Mesenteric fat pad (tissue), 1 donor: ENCODE data around the gene DHRS2. TPM values are rescaled to one million over a fixed set of nuclear protein-coding genes. Genes with fewer than 3 reads are reported as not detected.

Experiments used
- DNase-seq: peaks from one replicate; pipeline ENCODE4 v3.0.0-alpha.2; 2020; ENCODE audit warnings: low spot score
- total RNA-seq: library from RNA; stranded (reverse); fragmentation: NEBNext Ultra II Directional; extraction: Animal tissue kit (Norgen Biotek cat#: 25700); gene quantifications from one replicate; pipeline ENCODE4 v1.2.1, GENCODE V29; 2021
- donor health status: DM: yes; HTN: yes; CAD: no.

Gene DHRS2
- total RNA-seq, 1 donor from 2014 or later, result not detected

- DNase-seq, result peak; percentile 62
Observed at GRCh38 chr14:23646648-23647549, 10.7 kb downstream of the DHRS2 start.

GRCh38 chr14:23647619-23648018 lies 11.5 kb downstream of the DHRS2 start:
- DNase-seq, result peak; percentile 51

GRCh38 chr14:23648764-23649460 lies 12.7 kb downstream of the DHRS2 start:
- no peak for DNase-seq

GRCh38 chr14:23650506-23650905 lies 14.3 kb downstream of the DHRS2 start:
- DNase-seq, result no peak

GRCh38 chr14:23653051-23653450 lies 16.9 kb downstream of the DHRS2 start:
- no peak for DNase-seq

- DNase-seq, result peak; percentile 55
Observed at GRCh38 chr14:23654231-23654630, 18.1 kb downstream of the DHRS2 start.

GRCh38 chr14:23657959-23658470 lies 21.9 kb downstream of the DHRS2 start:
- peak; percentile 57 for DNase-seq

- peak; percentile 60 for DNase-seq
Observed at GRCh38 chr14:23660290-23661226, 24.4 kb downstream of the DHRS2 start.

GRCh38 chr14:23661542-23661941 lies 25.4 kb downstream of the DHRS2 start:
- peak; percentile 37 for DNase-seq

- no peak for DNase-seq
Observed at GRCh38 chr14:23663127-23663526, 27.0 kb downstream of the DHRS2 start.

- no peak for DNase-seq
Observed at GRCh38 chr14:23663711-23664110, 27.5 kb downstream of the DHRS2 start.

GRCh38 chr14:23664207-23664885 lies 28.2 kb downstream of the DHRS2 start:
- DNase-seq, result no peak

- no peak for DNase-seq
Observed at GRCh38 chr14:23665302-23666016, 29.3 kb downstream of the DHRS2 start.

- no peak for DNase-seq
Observed at GRCh38 chr14:23667134-23667533, 31.0 kb downstream of the DHRS2 start.

- no peak for DNase-seq
Observed at GRCh38 chr14:23669441-23669840, 33.3 kb downstream of the DHRS2 start.

- no peak for DNase-seq
Observed at GRCh38 chr14:23670481-23670880, 34.3 kb downstream of the DHRS2 start.

GRCh38 chr14:23672200-23672599 lies 36.0 kb downstream of the DHRS2 start:
- DNase-seq, result no peak

- no peak for DNase-seq
Observed at GRCh38 chr14:23675337-23675736, 39.2 kb downstream of the DHRS2 start.

- no peak for DNase-seq
Observed at GRCh38 chr14:23675906-23676305, 39.7 kb downstream of the DHRS2 start.

GRCh38 chr14:23681337-23681736 lies 45.2 kb downstream of the DHRS2 start:
- no peak for DNase-seq
